Calu3 (cell line): Measurements from ENCODE around the gene STBD1. TPM values are rescaled to one million over a fixed set of nuclear protein-coding genes. Genes with fewer than 3 reads are reported as not detected.
"Not testable (repeated sequence)": the region's sequence is repeated elsewhere in the genome, so short reads cannot be mapped to it uniquely, and the experiment has no call there.

Experiments
- BruUV-seq: library from RNA; stranded (reverse); fragments of 400-500 nt; replicated peaks from 2 replicates; lab custom pipeline; 2021; lab: Mats Ljungman, UMichigan
- CTCF ChIA-PET: fragments of 300-600 bp; sonication (Branson Sonifier 250); formaldehyde crosslinking; loops from one replicate; lab custom pipeline; 2022; ENCODE audit warnings: antibody characterized with exemption; lab: Charles Lee
- DNase-seq: peaks from one replicate; pipeline ENCODE4 v3.0.0; 2022
- H3K27ac Mint-ChIP-seq: one replicate; pipeline ENCODE4 v1.8.0; 2022; ENCODE audit warnings: mixed read lengths; ENCODE audit not compliant: unreplicated experiment
- H3K27me3 Mint-ChIP-seq: one replicate; pipeline ENCODE4 v1.8.0; 2022; ENCODE audit warnings: mixed read lengths; ENCODE audit not compliant: unreplicated experiment
- H3K36me3 Mint-ChIP-seq: one replicate; pipeline ENCODE4 v1.8.0; 2022; ENCODE audit warnings: mild to moderate bottlenecking, moderate library complexity, mixed read lengths; ENCODE audit not compliant: insufficient read depth, unreplicated experiment
- H3K4me1 Mint-ChIP-seq: one replicate; pipeline ENCODE4 v1.8.0; 2022; ENCODE audit warnings: mild to moderate bottlenecking, low read depth, mixed read lengths; ENCODE audit not compliant: unreplicated experiment
- H3K4me3 Mint-ChIP-seq: one replicate; pipeline ENCODE4 v1.8.0; 2022; ENCODE audit warnings: mild to moderate bottlenecking, low read depth, moderate library complexity, mixed read lengths; ENCODE audit not compliant: unreplicated experiment
- H3K9me3 Mint-ChIP-seq: one replicate; pipeline ENCODE4 v1.8.0; 2022; ENCODE audit warnings: low read depth, mixed read lengths; ENCODE audit not compliant: unreplicated experiment
- intact Hi-C: fragments of 100-400 bp; cut with micrococcal nuclease; formaldehyde crosslinking; loops from one replicate; pipeline ENCODE4 v1.10.0; 2022; ENCODE audit not compliant: unreplicated experiment
- total RNA-seq: library from RNA; stranded (reverse); gene quantifications from 2 replicates; pipeline ENCODE4 v1.2.3, GENCODE V29; 2022
- TF ChIP-seq, protein P1 (sequence below): fragments of 200-600 bp; IDR thresholded peaks from one replicate; pipeline ENCODE4 v1.8.0; 2022; ENCODE audit warnings: antibody characterized with exemption; ENCODE audit not compliant: unreplicated experiment

The STBD1 gene
- total RNA-seq, 1 experiment from 2014 or later = 3.2 TPM

DNA sequence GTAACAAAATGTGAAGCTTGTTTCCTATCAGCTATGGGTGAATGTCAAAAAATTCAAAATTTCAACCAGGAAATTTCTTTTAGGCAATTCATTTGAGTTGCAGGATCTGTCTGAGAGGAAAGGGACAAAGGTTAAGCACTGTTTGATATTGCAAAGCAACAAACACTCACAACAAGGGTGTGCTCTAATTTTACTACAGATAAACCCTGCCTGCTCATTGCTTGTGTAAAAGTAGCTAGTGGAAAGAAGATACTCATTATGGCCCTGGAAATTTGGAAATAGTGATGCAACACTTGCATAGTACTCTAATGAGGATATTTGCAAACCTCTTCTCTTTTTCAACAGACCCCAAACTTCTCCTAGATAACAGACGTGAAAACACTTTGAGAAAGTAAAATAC, 27.9 kb upstream of the STBD1 start:
- H3K9me3 Mint-ChIP-seq = no peaks in the 10 kb centered on the region
- no peak overlapping the region for H3K4me3 Mint-ChIP-seq
- no peaks in the 10 kb centered on the region for H3K27me3 Mint-ChIP-seq
- peaks cover 12% of the 10 kb centered on the region for H3K4me1 Mint-ChIP-seq
- H3K36me3 Mint-ChIP-seq = no peaks in the 10 kb centered on the region
- intact Hi-C loops = no loop called here
- no peak for DNase-seq
- H3K27ac Mint-ChIP-seq = no peak overlapping the region
- no TSS peak for BruUV-seq
- CTCF ChIA-PET = no interaction called here
- TF ChIP-seq, protein P1, sequence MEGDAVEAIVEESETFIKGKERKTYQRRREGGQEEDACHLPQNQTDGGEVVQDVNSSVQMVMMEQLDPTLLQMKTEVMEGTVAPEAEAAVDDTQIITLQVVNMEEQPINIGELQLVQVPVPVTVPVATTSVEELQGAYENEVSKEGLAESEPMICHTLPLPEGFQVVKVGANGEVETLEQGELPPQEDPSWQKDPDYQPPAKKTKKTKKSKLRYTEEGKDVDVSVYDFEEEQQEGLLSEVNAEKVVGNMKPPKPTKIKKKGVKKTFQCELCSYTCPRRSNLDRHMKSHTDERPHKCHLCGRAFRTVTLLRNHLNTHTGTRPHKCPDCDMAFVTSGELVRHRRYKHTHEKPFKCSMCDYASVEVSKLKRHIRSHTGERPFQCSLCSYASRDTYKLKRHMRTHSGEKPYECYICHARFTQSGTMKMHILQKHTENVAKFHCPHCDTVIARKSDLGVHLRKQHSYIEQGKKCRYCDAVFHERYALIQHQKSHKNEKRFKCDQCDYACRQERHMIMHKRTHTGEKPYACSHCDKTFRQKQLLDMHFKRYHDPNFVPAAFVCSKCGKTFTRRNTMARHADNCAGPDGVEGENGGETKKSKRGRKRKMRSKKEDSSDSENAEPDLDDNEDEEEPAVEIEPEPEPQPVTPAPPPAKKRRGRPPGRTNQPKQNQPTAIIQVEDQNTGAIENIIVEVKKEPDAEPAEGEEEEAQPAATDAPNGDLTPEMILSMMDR = no peak

GRCh38 chr4:76279462-76279861, 27.1 kb upstream of the STBD1 start:
- intact Hi-C loops = no loop called here
- Mint-ChIP-seq H3K4me3 (no peak overlapping the region), H3K9me3 (no peaks in the 10 kb centered on the region), H3K36me3 (no peaks in the 10 kb centered on the region), H3K4me1 (peaks cover 12% of the 10 kb centered on the region), H3K27ac (no peak overlapping the region), H3K27me3 (no peaks in the 10 kb centered on the region)
- DNase-seq = no peak
- CTCF ChIA-PET = no interaction called here
- no TSS peak for BruUV-seq
- TF ChIP-seq, protein P1 = no peak

GRCh38 chr4:76280488-76281441, 25.8 kb upstream of the STBD1 start:
- H3K36me3 Mint-ChIP-seq = no peaks in the 10 kb centered on the region
- TF ChIP-seq, protein P1 = no peak
- no peaks in the 10 kb centered on the region for H3K27me3 Mint-ChIP-seq
- H3K9me3 Mint-ChIP-seq = no peaks in the 10 kb centered on the region
- CTCF ChIA-PET = interaction anchor here (0.5 kb wide), 1 partner anchor 557 kb away, joined by 3 read pairs; no protein-coding TSS in a partner anchor
- H3K4me1 Mint-ChIP-seq = peaks cover under 1% of the 10 kb centered on the region
- no peak overlapping the region for H3K27ac Mint-ChIP-seq
- H3K4me3 Mint-ChIP-seq = no peak overlapping the region
- no peak for DNase-seq
- intact Hi-C loops = no loop called here
- no TSS peak for BruUV-seq

DNA sequence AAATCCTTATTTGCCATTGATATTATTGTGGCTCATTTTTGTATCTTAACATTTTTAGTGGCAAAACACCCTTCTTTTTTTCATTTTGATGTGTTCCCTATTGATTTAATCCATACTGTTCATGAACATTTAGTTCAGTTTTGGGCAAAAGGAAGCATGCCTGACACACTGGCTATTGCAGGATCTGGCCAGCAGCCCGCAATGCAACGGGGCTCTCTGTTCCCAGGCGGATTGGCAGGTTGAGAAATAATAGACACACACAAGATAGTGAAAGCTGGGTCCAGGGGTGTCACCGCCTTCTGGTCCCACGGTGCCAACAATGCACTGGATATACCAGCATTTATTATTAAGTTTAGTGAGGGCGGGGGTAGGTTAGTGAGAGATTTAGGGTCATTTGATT, 24.9 kb upstream of the STBD1 start:
- H3K27me3 Mint-ChIP-seq, H3K9me3 Mint-ChIP-seq, H3K4me3 Mint-ChIP-seq, H3K4me1 Mint-ChIP-seq, CTCF ChIA-PET, DNase-seq, BruUV-seq, intact Hi-C loops, H3K27ac Mint-ChIP-seq, H3K36me3 Mint-ChIP-seq: not testable (repeated sequence)
